Measurements from ENCODE around the gene ALKBH2.

ALKBH2 gene

DNA sequence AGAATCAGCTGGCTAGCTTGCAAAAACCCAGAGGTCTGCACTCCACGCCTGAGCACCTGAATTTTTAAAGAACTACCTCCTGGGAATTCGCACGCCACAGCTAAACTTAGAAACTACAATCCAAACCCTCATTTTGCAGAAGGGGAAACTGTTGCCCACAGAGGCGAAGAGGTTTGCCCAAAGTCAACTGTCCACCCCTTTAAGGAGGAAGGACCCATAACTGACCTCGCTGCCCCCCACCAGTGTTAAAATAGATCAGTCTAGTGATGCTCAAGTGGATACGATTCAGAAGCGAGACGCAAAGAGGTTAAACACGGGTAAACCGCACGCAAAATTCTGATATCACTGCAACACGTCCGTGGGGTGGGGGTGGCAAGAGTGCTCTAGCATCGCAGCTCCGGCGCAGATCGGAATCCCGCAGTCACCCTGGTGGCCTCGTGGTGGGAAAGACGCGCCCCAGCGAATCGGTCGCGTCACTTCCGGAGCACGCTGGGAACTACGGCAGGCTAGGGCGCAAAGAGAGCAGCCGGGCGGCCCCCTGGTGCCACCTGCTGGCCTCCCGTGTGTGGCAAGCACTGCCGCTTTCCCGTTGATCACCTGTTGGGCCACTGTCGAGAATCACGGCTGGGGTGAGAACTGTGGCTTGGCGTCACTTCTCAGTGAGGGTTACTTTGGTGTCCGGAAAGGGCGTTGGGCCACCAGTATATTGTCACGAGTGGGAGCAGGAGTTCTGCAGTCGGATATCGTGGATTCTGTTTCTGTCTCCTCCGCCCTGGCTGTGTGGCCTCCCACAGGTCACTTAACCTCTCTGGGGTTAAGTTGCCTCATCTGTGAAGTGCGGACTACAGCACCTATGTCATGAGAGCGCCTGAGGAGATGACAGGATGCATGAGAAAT lies at the start of gene ALKBH2:
ALKBH2 (minus strand) TSS at position 451 of the 897 bp plus-strand sequence. CDS start 686 bp downstream, outside the sequence.
- H3K4me1 Mint-ChIP-seq (ENCODE audit: low read depth), result peaks cover 32% of the 10 kb centered on the region
- H3K27me3 Mint-ChIP-seq, result no peaks in the 10 kb centered on the region
- H3K9me3 Mint-ChIP-seq (ENCODE audit: low read depth), result no peaks in the 10 kb centered on the region
- peak within 1 kb of the TSS; percentile 88 for H3K27ac Mint-ChIP-seq
- H3K4me3 Mint-ChIP-seq, result peak within 1 kb of the TSS; percentile 95
- peaks cover 4% of the 10 kb centered on the region for H3K36me3 Mint-ChIP-seq

DNA sequence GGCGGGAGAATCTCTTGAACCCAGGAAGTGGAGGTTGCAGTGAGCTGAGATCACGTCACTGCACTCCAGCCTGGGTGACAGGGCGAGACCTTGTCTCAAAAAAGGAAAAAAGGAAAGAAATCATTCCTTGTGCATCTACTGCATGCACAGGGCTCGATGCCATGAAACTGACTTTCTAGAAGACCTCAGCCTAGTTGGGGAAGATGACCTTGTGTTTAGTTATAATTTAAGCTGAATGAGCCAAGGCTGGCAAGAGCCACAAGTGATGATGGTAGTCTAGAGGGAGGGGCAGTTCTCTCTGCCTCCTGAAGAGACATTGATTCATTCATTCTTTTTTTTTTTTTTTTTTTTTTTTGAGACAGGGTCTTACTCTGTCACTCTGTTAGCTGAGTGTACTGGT lies 47.3 kb upstream of the ALKBH2 start:
- Mint-ChIP-seq H3K4me1 (ENCODE audit: low read depth) (peaks cover 2% of the 10 kb centered on the region), H3K27me3 (no peaks in the 10 kb centered on the region), H3K9me3 (ENCODE audit: low read depth) (peaks cover 4% of the 10 kb centered on the region)

DNA sequence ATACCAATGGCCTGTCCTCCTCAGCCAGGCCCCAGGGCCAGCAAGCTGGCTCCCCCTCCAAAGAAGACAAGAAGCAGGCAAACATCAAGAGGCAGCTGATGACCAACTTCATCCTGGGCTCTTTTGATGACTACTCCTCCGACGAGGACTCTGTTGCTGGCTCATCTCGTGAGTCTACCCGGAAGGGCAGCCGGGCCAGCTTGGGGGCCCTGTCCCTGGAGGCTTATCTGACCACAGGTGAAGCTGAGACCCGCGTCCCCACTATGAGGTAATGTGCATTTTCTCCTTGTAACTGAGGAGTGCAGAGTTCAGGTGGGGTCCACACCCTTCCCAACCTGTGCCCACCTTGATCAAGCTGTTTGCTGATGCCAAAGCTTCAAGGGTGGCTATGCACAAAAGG lies 46.5 kb upstream of the ALKBH2 start:
- Mint-ChIP-seq H3K4me1 (ENCODE audit: low read depth) (peaks cover 2% of the 10 kb centered on the region), H3K9me3 (ENCODE audit: low read depth) (peaks cover 4% of the 10 kb centered on the region), H3K27ac (no peak overlapping the region), H3K27me3 (no peaks in the 10 kb centered on the region), H3K36me3 (peaks cover 9% of the 10 kb centered on the region), H3K4me3 (no peak overlapping the region)

More for the DNA sequence above, 47.3 kb upstream of the ALKBH2 start:
- Mint-ChIP-seq H3K4me3 (no peak overlapping the region), H3K36me3 (peaks cover 9% of the 10 kb centered on the region), H3K27ac (no peak overlapping the region)

DNA sequence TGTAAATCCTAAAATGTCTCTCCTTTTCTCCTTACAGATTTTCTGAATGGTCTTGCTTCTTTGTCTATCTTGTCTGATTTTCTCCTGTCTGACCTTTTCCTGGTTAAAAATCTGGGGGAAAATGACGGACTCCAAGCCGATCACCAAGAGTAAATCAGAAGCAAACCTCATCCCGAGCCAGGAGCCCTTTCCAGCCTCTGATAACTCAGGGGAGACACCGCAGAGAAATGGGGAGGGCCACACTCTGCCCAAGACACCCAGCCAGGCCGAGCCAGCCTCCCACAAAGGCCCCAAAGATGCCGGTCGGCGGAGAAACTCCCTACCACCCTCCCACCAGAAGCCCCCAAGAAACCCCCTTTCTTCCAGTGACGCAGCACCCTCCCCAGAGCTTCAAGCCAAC lies 46.1 kb upstream of the ALKBH2 start:
- Mint-ChIP-seq H3K9me3 (ENCODE audit: low read depth) (peaks cover 4% of the 10 kb centered on the region), H3K27me3 (no peaks in the 10 kb centered on the region), H3K36me3 (peaks cover 9% of the 10 kb centered on the region), H3K27ac (no peak overlapping the region), H3K4me3 (no peak overlapping the region), H3K4me1 (ENCODE audit: low read depth) (peaks cover 2% of the 10 kb centered on the region)

DNA sequence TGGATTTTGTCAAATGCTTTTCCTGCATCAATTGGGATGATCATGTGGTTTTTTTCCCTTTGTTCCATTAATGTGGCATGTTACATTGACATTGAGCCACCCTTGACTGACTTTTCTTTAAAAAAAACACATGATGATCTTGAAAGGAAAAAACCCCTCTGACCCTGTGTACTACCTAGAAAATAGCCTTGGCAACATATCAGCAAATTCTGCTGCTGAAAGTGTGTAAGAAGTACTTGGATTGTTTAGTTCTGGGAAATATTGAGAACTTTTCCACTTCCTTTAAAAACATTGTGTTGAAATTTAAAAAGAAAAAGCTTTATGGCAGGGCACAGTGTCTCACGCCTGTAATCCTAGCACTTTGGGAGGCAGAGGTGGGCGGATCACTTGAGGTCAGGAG lies 43.8 kb upstream of the ALKBH2 start:
- no peak overlapping the region for H3K27ac Mint-ChIP-seq
- H3K9me3 Mint-ChIP-seq (ENCODE audit: low read depth), result peaks cover 4% of the 10 kb centered on the region
- no peaks in the 10 kb centered on the region for H3K4me1 Mint-ChIP-seq (ENCODE audit: low read depth)
- H3K36me3 Mint-ChIP-seq, result peaks cover 8% of the 10 kb centered on the region
- H3K4me3 Mint-ChIP-seq, result no peak overlapping the region
- no peaks in the 10 kb centered on the region for H3K27me3 Mint-ChIP-seq

DNA sequence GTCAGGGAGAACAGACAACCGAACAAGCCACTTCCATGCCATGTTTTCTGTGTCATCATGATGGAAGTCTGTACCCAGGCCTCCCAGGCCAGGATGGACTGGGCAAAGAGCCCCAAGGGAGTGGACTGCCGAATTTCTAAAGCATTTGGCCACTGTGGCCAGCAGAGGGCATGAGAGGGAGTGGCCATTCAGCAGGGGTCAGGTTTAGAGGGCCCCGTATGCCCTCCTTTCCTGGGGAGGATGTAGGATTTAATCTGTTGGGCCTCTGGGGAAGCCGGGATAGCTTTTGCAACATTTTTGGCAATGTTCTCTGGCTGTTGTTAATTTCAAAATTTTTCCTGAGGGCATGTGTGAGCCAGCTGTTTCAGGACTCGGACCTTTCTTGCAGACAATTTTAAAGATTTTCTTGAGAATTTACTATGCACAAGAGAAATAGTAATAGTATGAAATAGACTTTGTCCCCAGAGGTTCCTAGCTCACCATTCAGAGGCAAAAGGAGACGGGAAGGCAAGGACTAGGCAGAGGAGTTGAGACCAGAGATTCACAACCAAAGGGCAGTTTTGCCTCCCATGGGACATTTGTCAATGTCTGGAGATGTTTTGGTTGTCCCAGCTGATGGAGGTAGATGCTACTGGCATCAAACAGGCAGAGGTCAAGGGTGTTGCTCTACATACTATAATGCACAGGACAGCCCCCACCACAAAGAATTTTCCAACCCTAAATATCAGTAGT lies 41.1 kb upstream of the ALKBH2 start:
- no peaks in the 10 kb centered on the region for H3K4me1 Mint-ChIP-seq (ENCODE audit: low read depth)
- H3K27ac Mint-ChIP-seq, result no peak overlapping the region
- H3K36me3 Mint-ChIP-seq, result peaks cover 6% of the 10 kb centered on the region
- H3K4me3 Mint-ChIP-seq, result no peak overlapping the region
- no peaks in the 10 kb centered on the region for H3K27me3 Mint-ChIP-seq
- H3K9me3 Mint-ChIP-seq (ENCODE audit: low read depth), result peaks cover 4% of the 10 kb centered on the region

DNA sequence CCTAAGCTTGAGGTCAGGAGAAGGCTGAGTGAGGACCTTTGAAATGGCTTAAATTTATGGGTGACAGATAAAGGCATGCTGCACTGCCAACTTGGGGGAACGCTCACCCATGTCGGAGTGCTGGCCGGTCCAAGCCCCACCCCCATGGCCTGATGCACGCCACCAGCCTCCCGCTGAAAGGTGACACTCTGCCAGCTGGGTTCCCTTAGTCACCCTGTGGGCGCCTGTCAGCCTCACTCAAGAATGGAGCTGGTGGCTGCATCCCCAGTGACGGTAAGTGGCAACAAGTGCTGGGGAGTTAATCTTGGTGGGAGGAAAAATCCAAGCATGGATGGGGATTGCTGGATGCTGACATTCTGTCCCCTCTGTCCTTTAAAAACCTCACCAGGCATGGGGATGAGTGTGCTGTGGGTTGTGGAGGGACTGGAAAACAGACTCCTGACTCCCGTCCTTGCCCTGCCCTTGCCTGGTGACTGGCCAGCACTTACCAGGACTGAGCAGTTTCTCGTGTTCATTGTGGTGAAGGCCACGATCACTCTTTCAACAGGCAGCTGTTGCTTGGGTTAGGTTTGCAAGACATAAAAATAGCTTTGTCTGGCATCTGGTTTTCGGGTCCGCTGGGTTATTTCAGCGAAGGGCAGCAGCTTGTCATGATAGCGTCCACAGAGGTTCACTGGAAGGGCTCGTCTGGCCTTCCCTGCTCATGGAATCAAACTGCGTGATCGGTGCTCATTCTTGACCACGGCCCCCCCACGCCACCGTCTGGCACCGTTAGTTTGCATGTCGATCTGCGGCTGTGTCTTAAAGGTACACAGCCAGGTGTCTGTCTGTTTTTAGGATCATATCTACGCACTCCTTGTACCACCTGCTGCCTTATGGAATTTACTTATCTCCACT lies 38.1 kb upstream of the ALKBH2 start:
- no peaks in the 10 kb centered on the region for H3K9me3 Mint-ChIP-seq (ENCODE audit: low read depth)
- H3K27ac Mint-ChIP-seq, result no peak overlapping the region
- peaks cover 2% of the 10 kb centered on the region for H3K36me3 Mint-ChIP-seq
- H3K4me3 Mint-ChIP-seq, result no peak overlapping the region
- H3K4me1 Mint-ChIP-seq (ENCODE audit: low read depth), result no peaks in the 10 kb centered on the region
- H3K27me3 Mint-ChIP-seq, result no peaks in the 10 kb centered on the region

DNA sequence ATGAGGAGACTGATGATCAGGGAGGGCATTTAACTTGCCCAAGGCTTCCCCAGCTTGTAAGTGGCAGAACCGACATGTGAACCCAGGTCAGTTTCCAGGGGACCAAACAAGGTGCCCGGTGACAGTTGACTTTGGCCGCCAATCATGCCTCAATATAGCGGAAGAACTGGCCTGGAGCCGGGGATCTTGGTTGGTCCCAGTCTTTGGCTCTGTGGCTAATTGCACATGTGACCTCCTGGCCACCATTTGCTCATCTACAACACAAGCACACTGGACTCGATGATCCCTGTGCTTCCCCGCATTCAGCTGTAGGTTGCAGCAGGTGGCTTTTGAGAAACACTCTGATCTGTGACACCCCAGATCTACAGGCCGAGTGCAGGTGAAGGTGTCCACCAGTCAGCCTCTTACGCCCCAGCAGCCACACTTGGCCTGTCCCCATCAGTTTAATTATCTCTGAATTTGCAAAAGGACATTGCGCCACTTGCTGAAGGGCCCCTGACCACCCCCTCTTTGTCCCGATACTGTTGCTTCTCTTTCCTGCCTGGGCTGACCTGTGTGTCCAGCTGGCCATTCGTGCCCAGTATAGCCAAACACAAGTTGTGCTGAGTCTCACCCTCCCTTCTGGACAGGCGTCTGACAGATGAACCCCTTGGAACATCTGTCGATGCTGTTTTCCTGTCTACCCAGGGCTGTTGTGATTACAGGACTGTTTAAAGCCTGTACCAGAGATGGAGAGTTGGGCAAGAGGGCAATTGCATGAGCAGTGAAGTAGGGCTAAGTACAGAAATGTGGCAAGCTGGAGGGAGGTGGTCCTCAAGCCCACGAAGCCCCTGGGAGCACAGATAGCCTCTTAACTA lies 37.3 kb upstream of the ALKBH2 start:
- Mint-ChIP-seq H3K4me1 (ENCODE audit: low read depth) (no peaks in the 10 kb centered on the region), H3K4me3 (no peak overlapping the region), H3K27ac (no peak overlapping the region), H3K36me3 (peaks cover 5% of the 10 kb centered on the region), H3K27me3 (no peaks in the 10 kb centered on the region), H3K9me3 (ENCODE audit: low read depth) (no peaks in the 10 kb centered on the region)

DNA sequence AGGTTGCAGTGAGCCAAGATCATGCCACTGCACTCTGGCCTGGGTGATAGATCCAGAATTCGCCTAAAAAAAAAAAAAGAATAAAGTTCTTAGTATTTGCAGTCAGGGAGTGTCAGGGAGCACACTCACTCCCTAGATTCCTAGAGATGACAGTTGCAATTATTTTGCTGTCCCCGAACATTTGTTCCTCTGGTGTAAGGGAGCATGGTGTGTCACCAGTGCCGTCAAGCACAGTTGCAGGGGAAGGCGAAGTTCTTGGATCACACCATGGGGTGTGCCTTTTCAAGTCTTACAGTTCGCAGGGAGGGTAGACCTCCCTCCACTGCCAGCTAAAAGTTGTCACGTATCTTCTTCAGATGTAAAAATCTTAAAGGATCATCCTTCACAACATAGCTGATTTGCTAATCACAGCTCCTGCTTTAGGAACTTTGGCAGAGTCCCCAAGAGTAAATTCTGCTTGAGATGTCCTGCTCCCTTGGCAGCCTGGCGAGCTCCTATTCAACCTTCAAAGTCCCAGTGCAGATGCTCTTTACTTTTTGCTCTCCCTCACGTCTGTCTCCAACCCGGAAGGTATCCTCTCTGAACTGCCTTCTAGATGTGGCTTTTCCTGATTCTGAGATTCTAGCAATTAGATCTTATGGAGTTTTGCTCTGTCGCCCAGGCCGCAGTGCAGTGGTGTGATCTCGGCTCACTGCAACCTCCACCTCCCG lies 34.4 kb upstream of the ALKBH2 start:
- H3K9me3 Mint-ChIP-seq (ENCODE audit: low read depth), result no peaks in the 10 kb centered on the region
- H3K27me3 Mint-ChIP-seq, result no peaks in the 10 kb centered on the region
- peaks cover 6% of the 10 kb centered on the region for H3K36me3 Mint-ChIP-seq
- no peak overlapping the region for H3K4me3 Mint-ChIP-seq
- H3K27ac Mint-ChIP-seq, result no peak overlapping the region
- no peaks in the 10 kb centered on the region for H3K4me1 Mint-ChIP-seq (ENCODE audit: low read depth)

DNA sequence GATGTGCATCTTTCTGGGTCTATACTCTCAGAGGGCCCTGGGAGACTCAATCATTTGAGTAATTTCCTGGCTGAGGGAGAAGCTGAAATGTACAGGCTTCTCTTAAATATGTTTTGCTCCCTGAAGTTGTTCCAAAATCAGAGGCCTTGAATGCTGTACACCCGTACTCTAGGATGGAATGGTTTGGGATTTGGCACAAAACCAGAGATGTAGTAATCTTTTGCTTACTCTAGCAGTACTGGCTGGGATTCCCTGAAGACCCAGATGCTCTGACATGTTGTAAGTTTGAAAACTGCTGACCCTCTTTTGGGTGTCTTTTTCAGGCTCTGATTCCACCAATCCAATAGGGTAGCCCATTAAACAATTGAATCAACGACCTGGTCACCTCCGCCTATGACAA lies 33.5 kb upstream of the ALKBH2 start:
- H3K4me3 Mint-ChIP-seq, result no peak overlapping the region
- no peaks in the 10 kb centered on the region for H3K9me3 Mint-ChIP-seq (ENCODE audit: low read depth)
- no peaks in the 10 kb centered on the region for H3K4me1 Mint-ChIP-seq (ENCODE audit: low read depth)
- no peak overlapping the region for H3K27ac Mint-ChIP-seq
- no peaks in the 10 kb centered on the region for H3K27me3 Mint-ChIP-seq
- H3K36me3 Mint-ChIP-seq, result peaks cover 6% of the 10 kb centered on the region

DNA sequence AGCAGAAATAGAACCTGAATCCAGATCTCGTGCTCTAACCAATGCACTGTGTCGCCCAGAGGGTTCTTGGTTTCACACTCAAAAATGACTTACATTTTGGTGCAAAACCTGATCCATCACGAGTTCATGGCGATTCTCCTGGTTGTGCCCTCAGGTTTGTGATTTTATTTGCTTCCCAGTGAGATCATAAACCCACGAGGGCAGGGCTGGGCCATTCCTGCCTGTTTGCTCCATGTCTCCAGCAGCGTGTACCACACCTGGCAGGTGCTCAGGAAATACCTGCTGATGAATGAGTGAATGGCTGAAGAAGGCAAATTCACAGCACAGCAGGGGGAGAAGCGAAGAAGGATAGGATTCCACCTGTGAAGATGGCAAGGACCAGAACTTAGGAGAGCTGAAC lies 32.5 kb upstream of the ALKBH2 start:
- Mint-ChIP-seq H3K4me1 (ENCODE audit: low read depth) (no peaks in the 10 kb centered on the region), H3K9me3 (ENCODE audit: low read depth) (no peaks in the 10 kb centered on the region), H3K36me3 (peaks cover 6% of the 10 kb centered on the region), H3K27me3 (no peaks in the 10 kb centered on the region), H3K27ac (no peak overlapping the region), H3K4me3 (no peak overlapping the region)

DNA sequence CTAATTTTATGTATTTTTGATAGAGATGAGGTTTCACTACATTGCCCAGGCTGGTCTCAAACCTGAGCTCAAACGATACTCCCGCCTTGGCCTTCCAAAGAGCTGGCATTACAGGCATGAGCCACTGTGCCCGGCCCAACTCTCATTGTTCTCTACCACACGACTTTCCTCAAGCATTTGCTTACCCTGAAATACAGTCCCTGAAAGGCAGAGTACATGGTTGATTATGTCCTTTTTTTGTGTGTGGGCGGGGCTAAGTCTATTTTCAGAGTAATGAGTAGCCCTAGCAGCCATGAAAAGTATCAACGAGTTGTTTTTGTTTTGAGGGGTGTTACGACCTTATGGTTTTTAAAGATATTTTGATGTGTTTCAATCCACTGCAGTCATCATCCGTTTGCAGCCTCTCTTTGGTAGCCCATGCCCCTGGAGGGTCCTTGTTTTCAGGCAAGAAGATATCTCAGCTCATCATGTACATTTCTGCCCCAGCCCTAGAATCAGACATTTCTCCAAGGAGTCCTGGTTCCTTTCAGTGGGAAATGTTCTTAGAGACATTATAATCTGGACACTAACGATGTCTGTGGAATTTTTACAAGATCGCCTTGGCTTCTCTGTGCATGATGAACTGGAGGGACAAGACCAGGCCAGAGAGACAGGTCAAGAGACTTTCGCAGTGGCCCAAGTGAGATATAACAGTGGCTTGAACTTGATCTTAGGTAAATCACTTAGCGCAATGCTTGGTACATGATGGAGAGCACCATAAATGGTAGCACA lies 31.8 kb upstream of the ALKBH2 start:
- Mint-ChIP-seq H3K27ac (no peak overlapping the region), H3K4me1 (ENCODE audit: low read depth) (no peaks in the 10 kb centered on the region)

DNA sequence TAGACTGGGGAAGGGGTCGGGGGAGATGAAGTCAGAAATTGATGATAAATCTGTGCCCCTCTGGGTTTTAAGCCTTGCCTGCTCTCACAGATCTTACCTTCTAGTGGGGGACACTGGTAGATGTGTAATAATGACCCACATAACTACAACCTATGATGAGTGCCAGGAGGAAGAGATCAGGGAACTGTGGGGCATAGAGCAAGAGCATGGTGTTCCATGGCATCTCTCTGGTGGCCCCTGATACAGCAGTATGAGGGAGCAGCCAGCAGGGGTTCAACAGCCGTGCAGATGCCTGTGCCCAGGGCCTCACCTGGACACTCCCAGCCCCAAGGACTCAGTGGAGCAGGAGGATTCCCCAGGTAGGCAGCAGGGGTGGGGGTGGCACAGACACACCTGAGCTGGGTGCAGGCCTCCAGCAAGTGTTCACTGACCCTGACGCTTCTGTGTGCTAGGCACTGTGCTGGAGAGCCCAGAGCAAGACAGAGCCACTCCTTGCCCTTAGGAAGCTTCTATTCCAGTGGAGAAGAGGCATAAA lies 28.1 kb upstream of the ALKBH2 start:
- no peak overlapping the region for H3K4me3 Mint-ChIP-seq
- H3K4me1 Mint-ChIP-seq (ENCODE audit: low read depth), result no peaks in the 10 kb centered on the region
- peaks cover 6% of the 10 kb centered on the region for H3K36me3 Mint-ChIP-seq
- no peaks in the 10 kb centered on the region for H3K9me3 Mint-ChIP-seq (ENCODE audit: low read depth)
- no peak overlapping the region for H3K27ac Mint-ChIP-seq
- H3K27me3 Mint-ChIP-seq, result no peaks in the 10 kb centered on the region

More for the DNA sequence above, 31.8 kb upstream of the ALKBH2 start:
- no peak overlapping the region for H3K4me3 Mint-ChIP-seq
- peaks cover 6% of the 10 kb centered on the region for H3K36me3 Mint-ChIP-seq
- H3K27me3 Mint-ChIP-seq, result no peaks in the 10 kb centered on the region
- H3K9me3 Mint-ChIP-seq (ENCODE audit: low read depth), result no peaks in the 10 kb centered on the region

All from activated naive CD8-positive, alpha-beta T cell (primary cell).